HepG2 (cell line): ENCODE results near the gene TAT. TPM values are rescaled to one million over a fixed set of nuclear protein-coding genes. Genes with fewer than 3 reads are reported as not detected.
"Not testable (repeated sequence)": the region's sequence is repeated elsewhere in the genome, so short reads cannot be mapped to it uniquely, and the experiment has no call there.

Experiments
- ATAC-seq: fragments of 200-7000 bp; cut with Tn5 transposase; 3 replicates; pipeline ENCODE4 v1.9.1; 2020; ENCODE audit warnings: mild to moderate bottlenecking, moderate library complexity
- BruUV-seq: library from RNA; stranded (reverse); fragments of 400-500 nt; replicated peaks from 2 replicates; lab custom pipeline; 2021; lab: Mats Ljungman, UMichigan
- CTCF ChIA-PET: fragments of 300-600 bp; formaldehyde crosslinking; extraction: SDS; loops from one replicate; lab custom pipeline; 2021; ENCODE audit warnings: low total read pairs, inconsistent platforms, low intra/inter-chr PET ratio; lab: Yijun Ruan, JAX
- POLR2A ChIA-PET: fragments of 350-600 bp; sonication (Branson Sonifier 250); formaldehyde crosslinking; loops from one replicate; lab custom pipeline; 2020; ENCODE audit warnings: antibody characterized with exemption, inconsistent platforms; lab: Yijun Ruan, JAX
- DNase-seq: peaks from one replicate; pipeline ENCODE4 v3.0.0-alpha.2; 2015; ENCODE audit warnings: low spot score
- FAIRE-seq: peaks from 3 replicates; lab custom pipeline; 2011; peaks lifted over from hg19 to GRCh38; lab: Jason Lieb, UNC
- H2AFZ ChIP-seq: one replicate; pipeline ENCODE4 v1.6.1; 2011; ENCODE audit warnings: low read length, inconsistent platforms
- H3K27ac ChIP-seq: fragments of 300-600 bp; 3 replicates; pipeline ENCODE4 v1.8.0; 2011; ENCODE audit warnings: mixed run types, mild to moderate bottlenecking, mixed read lengths, low read length, inconsistent platforms; ENCODE audit not compliant: insufficient read depth; ENCODE audit errors: extremely low read length
- H3K27me3 ChIP-seq, 2 experiments: fragments of 200-600 bp in 1 of 2; 2 replicates in 1 of 2; 3 replicates in 1 of 2; pipeline versions ENCODE4 v1.6.0 to v1.8.0; 2011; ENCODE audit warnings: low read length in 2 of 2, mild to moderate bottlenecking in 2 of 2, moderate library complexity in 2 of 2, inconsistent platforms in 1 of 2; ENCODE audit not compliant: insufficient read depth in 2 of 2, control insufficient read depth in 1 of 2
- H3K36me3 ChIP-seq, 2 experiments: fragments of 200-600 bp in 1 of 2; replicated peaks in 1 of 2; 2 replicates in 1 of 2; 3 replicates in 1 of 2; pipeline versions ENCODE4 v1.5.1 to v1.8.0; 2011; ENCODE audit warnings: low read length in 2 of 2, inconsistent platforms in 1 of 2; ENCODE audit not compliant: insufficient read depth in 2 of 2, control insufficient read depth in 1 of 2
- H3K4me1 ChIP-seq: 2 replicates; pipeline ENCODE4 v1.5.1; 2012; ENCODE audit warnings: low read length, inconsistent platforms; ENCODE audit not compliant: insufficient read depth
- H3K4me2 ChIP-seq: 2 replicates; pipeline ENCODE4 v1.6.0; 2011; ENCODE audit warnings: low read depth, low read length, inconsistent platforms
- H3K4me3 ChIP-seq, 3 experiments: fragments of 200-600 bp in 1 of 3; sonication (generic), shearing (Covaris generic) in 1 of 3; replicated peaks in 1 of 3; 2 replicates each; pipeline ENCODE4 v1.5.1; 2011 to 2016; ENCODE audit warnings: low read length in 3 of 3, inconsistent platforms in 2 of 3, low read depth in 2 of 3, mild to moderate bottlenecking in 2 of 3, control low read depth in 1 of 3, mixed read lengths in 1 of 3; ENCODE audit not compliant: insufficient read depth in 1 of 3
- H3K79me2 ChIP-seq: one replicate; pipeline ENCODE4 v1.6.1; 2011; ENCODE audit warnings: low read length, inconsistent platforms; ENCODE audit not compliant: insufficient read depth
- H3K9ac ChIP-seq: 2 replicates; pipeline ENCODE4 v1.6.0; 2011; ENCODE audit warnings: mild to moderate bottlenecking, low read depth, low read length, inconsistent platforms; ENCODE audit not compliant: insufficient read depth
- H3K9me3 ChIP-seq: 2 replicates; pipeline ENCODE4 v1.5.1; 2012; ENCODE audit warnings: mild to moderate bottlenecking, low read length
- H4K20me1 ChIP-seq: 2 replicates; pipeline ENCODE4 v1.6.0; 2011; ENCODE audit warnings: inconsistent platforms, mild to moderate bottlenecking, low read length, moderate library complexity; ENCODE audit not compliant: insufficient read depth
- FOSL1 ChIP-seq: sonication (generic); formaldehyde crosslinking; IDR thresholded peaks from 2 replicates; pipeline ENCODE4 v1.9.0; 2021; ENCODE audit warnings: missing genetic modification reagents, borderline replicate concordance
- FOSL2 ChIP-seq: sonication (generic); formaldehyde crosslinking; IDR thresholded peaks from 2 replicates; pipeline ENCODE4 v1.4.0; 2020; ENCODE audit warnings: missing genetic modification reagents
- IRF2 ChIP-seq: IDR thresholded peaks from 2 replicates; pipeline ENCODE4 v1.6.1; 2018; ENCODE audit warnings: missing genetic modification reagents, missing compliant biosample characterization
- JUN ChIP-seq: sonication (generic); formaldehyde crosslinking; IDR thresholded peaks from 2 replicates; pipeline ENCODE4 v1.4.0; 2020; ENCODE audit warnings: mild to moderate bottlenecking, missing genetic modification reagents
- MAFK ChIP-seq, 2 experiments: IDR thresholded peaks in 1 of 2; conservative IDR thresholded peaks in 1 of 2; 2 replicates each; pipeline ENCODE4 v1.6.1; 2011; ENCODE audit warnings: improper control_type of control experiment in 2 of 2, low read length in 2 of 2
- NR2F1 ChIP-seq, 2 experiments: fragments of 450-650 bp in 1 of 2; formaldehyde crosslinking in 1 of 2; IDR thresholded peaks; 2 replicates each; pipeline versions ENCODE4 v1.5.0 to v1.6.1; 2016 to 2020; ENCODE audit warnings: mild to moderate bottlenecking in 1 of 2, missing compliant biosample characterization in 1 of 2, missing genetic modification reagents in 1 of 2, moderate library complexity in 1 of 2
- PITX1 ChIP-seq: sonication (generic); formaldehyde crosslinking; IDR thresholded peaks from 2 replicates; pipeline ENCODE4 v1.5.1; 2020; ENCODE audit warnings: mild to moderate bottlenecking, missing genetic modification reagents
- PPARG ChIP-seq: conservative IDR thresholded peaks from 2 replicates; pipeline ENCODE4 v1.6.1; 2016; ENCODE audit warnings: missing biosample characterization, missing genetic modification reagents
- RBAK ChIP-seq: sonication (generic); formaldehyde crosslinking; IDR thresholded peaks from 2 replicates; pipeline ENCODE4 v1.5.1; 2020; ENCODE audit warnings: mild to moderate bottlenecking, missing genetic modification reagents
- RCOR2 ChIP-seq: IDR thresholded peaks from 2 replicates; pipeline ENCODE4 v1.6.1; 2016; ENCODE audit warnings: missing biosample characterization, missing genetic modification reagents
- SOX6 ChIP-seq, 2 experiments: fragments of 450-650 bp in 1 of 2; sonication (generic) in 1 of 2; formaldehyde crosslinking in 1 of 2; IDR thresholded peaks; 2 replicates each; pipeline versions ENCODE4 v1.4.0 to v1.6.1; 2017 to 2020; ENCODE audit warnings: antibody characterized with exemption in 1 of 2, mild to moderate bottlenecking in 1 of 2, missing genetic modification reagents in 1 of 2
- ZBTB43 ChIP-seq: sonication (generic); formaldehyde crosslinking; conservative IDR thresholded peaks from 2 replicates; pipeline ENCODE4 v1.4.0; 2020; ENCODE audit warnings: missing genetic modification reagents
- ZBTB7B ChIP-seq: sonication (generic); formaldehyde crosslinking; IDR thresholded peaks from 2 replicates; pipeline ENCODE4 v1.4.0; 2020; ENCODE audit warnings: missing genetic modification reagents
- ZNF770 ChIP-seq: sonication (generic); formaldehyde crosslinking; IDR thresholded peaks from 2 replicates; pipeline ENCODE4 v1.5.0; 2020; ENCODE audit warnings: mild to moderate bottlenecking, missing genetic modification reagents
- WGBS: methylation state at CpG from one replicate; pipeline ENCODE4 v1.1.6; 2017; ENCODE audit warnings: low lambda C conversion rate; 5-methylcytosine and 5-hydroxymethylcytosine counted together
- in situ Hi-C: cut with HindIII; loops from 2 replicates; pipeline ENCODE4 v1.10.0; 2017; ENCODE audit warnings: low pct_unique_long_range_greater_than_20kb; ENCODE audit not compliant: extremely low pct_ligation_motif_present
- intact Hi-C: fragments of 100-400 bp; cut with micrococcal nuclease; formaldehyde crosslinking; loops from one replicate; pipeline ENCODE4 v1.10.0; 2022; ENCODE audit not compliant: unreplicated experiment
- polyA plus RNA-seq, 8 experiments: library from polyadenylated mRNA; depleted of rRNA in 3 of 8; stranded (reverse) in 7 of 8; unstranded in 1 of 8; fragments of >200 nt; fragmentation: Illumina TruSeq in 4 of 8; extraction: Trizol in 4 of 8; gene quantifications; 2 replicates each; pipeline versions ENCODE4 v1.2.1 to v1.2.3, GENCODE V29; 2011 to 2016; ENCODE audit warnings: low read depth in 4 of 8, missing spikeins in 1 of 8, mixed read lengths in 1 of 8; ENCODE audit not compliant: insufficient read depth in 1 of 8
- total RNA-seq, 5 experiments: library from RNA; depleted of rRNA; stranded (reverse); fragments of >200 nt; fragmentation: Illumina TruSeq; extraction: Trizol; gene quantifications; 2 replicates each; pipeline ENCODE4 v1.2.3, GENCODE V29; 2016; ENCODE audit warnings: low read depth in 1 of 5
- TF ChIP-seq, protein P1 (sequence below), 2 experiments: fragments of 450-650 bp in 1 of 2; sonication (generic) in 1 of 2; formaldehyde crosslinking; IDR thresholded peaks; 2 replicates each; pipeline versions ENCODE4 v1.5.0 to v1.8.0; 2020 to 2022; ENCODE audit warnings: mild to moderate bottlenecking in 1 of 2, missing genetic modification reagents in 1 of 2
- TF ChIP-seq, protein P2 (sequence below): sonication (generic); formaldehyde crosslinking; IDR thresholded peaks from 2 replicates; pipeline ENCODE4 v1.4.0; 2020; ENCODE audit warnings: missing genetic modification reagents

TAT gene
- total and polyA plus RNA-seq, 2 of the 13 experiments (the other 11 are each of a cell fraction or from before 2014, with no cell fraction given), result 1.6 to 5.8 TPM

DNA sequence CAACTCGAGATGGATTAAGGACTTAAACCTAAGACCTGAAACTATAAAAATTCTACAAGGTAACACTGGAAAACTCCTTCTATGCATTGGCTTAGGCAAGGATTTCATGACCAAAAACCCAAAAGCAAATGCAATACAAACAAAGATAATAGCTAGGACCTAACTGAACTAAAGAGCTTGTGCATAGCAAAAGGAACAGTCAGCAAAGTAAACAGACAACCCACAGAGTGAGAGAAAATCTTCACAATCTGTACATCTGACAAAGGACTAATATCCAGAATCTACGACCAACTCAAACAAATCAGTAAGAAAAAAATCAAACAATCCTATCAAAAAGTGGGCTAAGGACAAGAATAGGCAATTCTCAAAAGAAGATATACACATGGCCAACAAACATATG lies 21.5 kb upstream of the TAT start (continued):
- TF ChIP-seq, protein P1, sequence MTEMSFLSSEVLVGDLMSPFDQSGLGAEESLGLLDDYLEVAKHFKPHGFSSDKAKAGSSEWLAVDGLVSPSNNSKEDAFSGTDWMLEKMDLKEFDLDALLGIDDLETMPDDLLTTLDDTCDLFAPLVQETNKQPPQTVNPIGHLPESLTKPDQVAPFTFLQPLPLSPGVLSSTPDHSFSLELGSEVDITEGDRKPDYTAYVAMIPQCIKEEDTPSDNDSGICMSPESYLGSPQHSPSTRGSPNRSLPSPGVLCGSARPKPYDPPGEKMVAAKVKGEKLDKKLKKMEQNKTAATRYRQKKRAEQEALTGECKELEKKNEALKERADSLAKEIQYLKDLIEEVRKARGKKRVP (CRISPR knock-in tag; IDR thresholded peaks at IDR 0.05), result peak in 1 of 2 experiments; percentile 81; a peak in 2 of 4 replicates
- TF ChIP-seq FOSL1 (CRISPR knock-in tag) (peak; percentile 92), PPARG (CRISPR knock-in tag) (peak; percentile 69), MAFK (conservative IDR thresholded peaks at IDR 0.05 in 1 of 2, IDR thresholded peaks at IDR 0.05 in 1 of 2; ENCODE audit: low read length in 2 of 2) (peak; percentile 66 to 69), JUN (CRISPR knock-in tag) (peak; percentile 84; the same call in 1 of the 2 replicates), NR2F1 (CRISPR knock-in tag; IDR thresholded peaks at IDR 0.05) (peak in 1 of 2 experiments; percentile 28; a peak in 1 of 4 replicates), ZBTB7B (CRISPR knock-in tag) (0 out of 2 replicates have a peak, but pooled peaks have one; percentile 43), RBAK (peak; percentile 78; the same call in 1 of the 2 replicates), FOSL2 (CRISPR knock-in tag) (peak; percentile 93)
- TF ChIP-seq, all 625 proteins: peak for 86; not testable (repeated sequence) for 539

DNA sequence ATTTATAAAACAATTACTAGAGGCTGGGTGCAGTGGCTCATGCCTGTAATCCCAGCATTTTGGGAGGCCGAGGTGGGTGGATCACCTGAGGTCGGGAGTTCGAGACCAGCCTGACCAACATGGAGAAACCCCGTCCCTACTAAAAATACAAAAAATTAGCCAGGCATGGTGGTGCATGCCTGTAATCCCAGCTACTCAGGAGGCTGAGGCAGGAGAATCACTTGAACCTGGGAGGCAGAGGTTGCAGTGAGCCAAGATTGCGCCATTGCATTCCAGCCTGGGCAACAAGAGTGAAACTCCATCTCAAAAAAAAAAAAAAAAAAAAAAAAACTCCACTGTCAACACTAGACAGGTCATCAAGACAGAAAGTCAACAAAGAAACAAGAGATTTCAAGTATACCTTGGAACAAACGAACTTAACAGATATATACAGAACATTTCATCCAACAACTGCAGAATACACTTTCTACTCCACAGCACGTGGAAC lies 18.5 kb upstream of the TAT start:
- peak; percentile 27 for ATAC-seq
- CTCF ChIA-PET; TF ChIP-seq SOX6 (IDR thresholded peaks at IDR 0.05): not testable (repeated sequence)
- TF ChIP-seq RCOR2 (CRISPR knock-in tag) (peak; percentile 97), SOX6 (CRISPR knock-in tag; IDR thresholded peaks at IDR 0.05) (peak; percentile 95), IRF2 (CRISPR knock-in tag) (0 out of 2 replicates have a peak, but pooled peaks have one; percentile 26), ZBTB43 (CRISPR knock-in tag) (0 out of 2 replicates have a peak, but pooled peaks have one; percentile 41), ZNF770 (CRISPR knock-in tag) (peak; percentile 99), PITX1 (CRISPR knock-in tag) (peak; percentile 68)
- TF ChIP-seq, protein P2, sequence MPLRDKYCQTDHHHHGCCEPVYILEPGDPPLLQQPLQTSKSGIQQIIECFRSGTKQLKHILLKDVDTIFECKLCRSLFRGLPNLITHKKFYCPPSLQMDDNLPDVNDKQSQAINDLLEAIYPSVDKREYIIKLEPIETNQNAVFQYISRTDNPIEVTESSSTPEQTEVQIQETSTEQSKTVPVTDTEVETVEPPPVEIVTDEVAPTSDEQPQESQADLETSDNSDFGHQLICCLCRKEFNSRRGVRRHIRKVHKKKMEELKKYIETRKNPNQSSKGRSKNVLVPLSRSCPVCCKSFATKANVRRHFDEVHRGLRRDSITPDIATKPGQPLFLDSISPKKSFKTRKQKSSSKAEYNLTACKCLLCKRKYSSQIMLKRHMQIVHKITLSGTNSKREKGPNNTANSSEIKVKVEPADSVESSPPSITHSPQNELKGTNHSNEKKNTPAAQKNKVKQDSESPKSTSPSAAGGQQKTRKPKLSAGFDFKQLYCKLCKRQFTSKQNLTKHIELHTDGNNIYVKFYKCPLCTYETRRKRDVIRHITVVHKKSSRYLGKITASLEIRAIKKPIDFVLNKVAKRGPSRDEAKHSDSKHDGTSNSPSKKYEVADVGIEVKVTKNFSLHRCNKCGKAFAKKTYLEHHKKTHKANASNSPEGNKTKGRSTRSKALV (CRISPR knock-in tag), result peak; percentile 70; the same call in 1 of the 2 replicates

More for the DNA sequence above, 18.5 kb upstream of the TAT start:
- peak overlapping the region; percentile 40; the same call in 1 of the 2 replicates for H3K4me2 ChIP-seq
- H3K9ac ChIP-seq, H3K36me3 ChIP-seq, BruUV-seq, in situ Hi-C loops, H3K4me3 ChIP-seq, H3K79me2 ChIP-seq, H3K27me3 ChIP-seq, intact Hi-C loops, FAIRE-seq, H2AFZ ChIP-seq, H3K9me3 ChIP-seq, H4K20me1 ChIP-seq: not testable (repeated sequence)
- H3K27ac ChIP-seq, result peak overlapping the region; percentile 92
- peaks cover 99% of the 10 kb centered on the region for H3K4me1 ChIP-seq
- DNase-seq, result peak; percentile 73
- WGBS, result 3% methylated on average over 6 of the region's 7 CpGs
- POLR2A ChIA-PET, result interaction anchor here (0.7 to 5.1 kb wide), 6 partner anchors 10 to 239 kb away, joined by 5 to 82 read pairs (median 52); no protein-coding TSS in a partner anchor
